GM13977 (cell line): ENCODE data around the gene IL1R1.
"Not testable (repeated sequence)": the region's sequence is repeated elsewhere in the genome, so short reads cannot be mapped to it uniquely, and the experiment has no call there.

Experiments
- DNase-seq: peaks from one replicate; pipeline ENCODE4 v3.0.0; 2012; ENCODE audit warnings: low spot score
- in situ Hi-C: fragments of 300-500 bp; cut with MboI; formaldehyde crosslinking; loops from one replicate; pipeline ENCODE4 v1.12.0; 2022; ENCODE audit warnings: low sequenced_read_pairs, low pct_unique_long_range_greater_than_20kb, mixed read lengths, inconsistent platforms; ENCODE audit not compliant: unreplicated experiment
- TF ChIP-seq, protein P1 (sequence below): IDR thresholded peaks from 2 replicates; pipeline ENCODE4 v1.5.1; 2012; ENCODE audit warnings: mild to moderate bottlenecking, control low read depth; ENCODE audit not compliant: insufficient read depth; ENCODE audit errors: extremely low read depth, missing control alignments

IL1R1 gene

GRCh38 chr2:102119255-102119654 lies 23.3 kb upstream of the IL1R1 start:
- in situ Hi-C loops = no loop called here
- DNase-seq = no peak
- TF ChIP-seq, protein P1, sequence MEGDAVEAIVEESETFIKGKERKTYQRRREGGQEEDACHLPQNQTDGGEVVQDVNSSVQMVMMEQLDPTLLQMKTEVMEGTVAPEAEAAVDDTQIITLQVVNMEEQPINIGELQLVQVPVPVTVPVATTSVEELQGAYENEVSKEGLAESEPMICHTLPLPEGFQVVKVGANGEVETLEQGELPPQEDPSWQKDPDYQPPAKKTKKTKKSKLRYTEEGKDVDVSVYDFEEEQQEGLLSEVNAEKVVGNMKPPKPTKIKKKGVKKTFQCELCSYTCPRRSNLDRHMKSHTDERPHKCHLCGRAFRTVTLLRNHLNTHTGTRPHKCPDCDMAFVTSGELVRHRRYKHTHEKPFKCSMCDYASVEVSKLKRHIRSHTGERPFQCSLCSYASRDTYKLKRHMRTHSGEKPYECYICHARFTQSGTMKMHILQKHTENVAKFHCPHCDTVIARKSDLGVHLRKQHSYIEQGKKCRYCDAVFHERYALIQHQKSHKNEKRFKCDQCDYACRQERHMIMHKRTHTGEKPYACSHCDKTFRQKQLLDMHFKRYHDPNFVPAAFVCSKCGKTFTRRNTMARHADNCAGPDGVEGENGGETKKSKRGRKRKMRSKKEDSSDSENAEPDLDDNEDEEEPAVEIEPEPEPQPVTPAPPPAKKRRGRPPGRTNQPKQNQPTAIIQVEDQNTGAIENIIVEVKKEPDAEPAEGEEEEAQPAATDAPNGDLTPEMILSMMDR = no peak

DNA sequence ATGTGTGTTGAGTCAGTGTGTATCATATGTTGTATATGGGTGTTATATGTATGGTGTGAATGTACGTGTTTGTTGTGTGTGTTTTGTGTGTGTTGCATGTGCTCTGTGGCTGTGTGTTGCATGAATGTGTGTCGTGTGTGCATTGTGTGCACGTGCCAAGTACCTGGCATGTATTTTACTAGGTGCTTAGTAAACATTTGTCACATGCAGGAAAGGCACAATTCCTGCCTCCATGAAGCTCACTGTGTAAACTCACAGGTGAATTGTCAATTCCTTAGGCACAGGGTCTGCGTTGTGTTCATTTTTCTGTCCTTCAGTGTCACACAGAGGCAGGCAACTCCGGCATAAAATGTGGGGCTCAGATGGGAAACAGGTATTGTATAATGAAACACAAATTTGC lies 22.3 kb upstream of the IL1R1 start:
- in situ Hi-C loops = no loop called here
- TF ChIP-seq, protein P1 = no peak
- DNase-seq = no peak

- in situ Hi-C loops = no loop called here
- TF ChIP-seq, protein P1 = no peak
- no peak for DNase-seq
Measured at GRCh38 chr2:102120701-102121159, 21.8 kb upstream of the IL1R1 start.

DNA sequence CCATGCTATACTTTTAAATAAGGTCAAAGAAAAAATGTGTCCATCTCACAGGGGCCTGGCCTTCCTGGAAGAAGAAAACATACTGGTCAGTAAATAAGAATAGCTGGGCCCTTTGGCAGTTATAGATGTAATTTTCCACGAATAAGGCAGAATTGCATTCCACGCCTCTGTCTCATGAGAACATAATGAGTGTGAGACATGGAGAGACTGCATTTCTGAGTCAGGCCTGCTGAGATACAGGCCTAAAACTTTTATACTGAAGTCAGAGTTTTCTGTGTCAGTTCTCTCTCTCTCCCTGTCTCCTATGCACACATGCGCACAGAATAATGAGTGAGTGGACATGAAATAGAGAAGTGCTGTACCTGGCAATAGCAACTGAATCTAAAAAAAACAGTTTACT lies 20.4 kb upstream of the IL1R1 start:
- DNase-seq = no peak
- in situ Hi-C loops = no loop called here
- TF ChIP-seq, protein P1 = no peak

GRCh38 chr2:102122909-102123308 lies 19.6 kb upstream of the IL1R1 start:
- TF ChIP-seq, protein P1 = no peak
- no peak for DNase-seq
- in situ Hi-C loops = no loop called here

GRCh38 chr2:102124421-102124820 lies 18.1 kb upstream of the IL1R1 start:
- DNase-seq, in situ Hi-C loops: not testable (repeated sequence)

GRCh38 chr2:102126169-102126568 lies 16.4 kb upstream of the IL1R1 start:
- TF ChIP-seq, protein P1 = no peak
- DNase-seq = no peak

More at GRCh38 chr2:102126169-102126568, 16.4 kb upstream of the IL1R1 start:
- in situ Hi-C loops = no loop called here
